ENCODE measurements around the gene SLC52A3.

- TF ChIP-seq CTCF (IDR thresholded peaks at IDR 0.05; ENCODE audit: low read length) = no peak
- no peak for TF ChIP-seq EZH2 (IDR thresholded peaks at IDR 0.05; ENCODE audit: borderline replicate concordance, low read length)
Measured at GRCh38 chr20:740162-740561, 28.1 kb downstream of the SLC52A3 start.
